ENCODE measurements around the gene FXYD5. TPM values are rescaled to one million over a fixed set of nuclear protein-coding genes. Genes with fewer than 3 reads are reported as not detected.

Gene FXYD5
- total RNA-seq, 2 experiments from 2014 or later = 587 to 615 TPM

DNA sequence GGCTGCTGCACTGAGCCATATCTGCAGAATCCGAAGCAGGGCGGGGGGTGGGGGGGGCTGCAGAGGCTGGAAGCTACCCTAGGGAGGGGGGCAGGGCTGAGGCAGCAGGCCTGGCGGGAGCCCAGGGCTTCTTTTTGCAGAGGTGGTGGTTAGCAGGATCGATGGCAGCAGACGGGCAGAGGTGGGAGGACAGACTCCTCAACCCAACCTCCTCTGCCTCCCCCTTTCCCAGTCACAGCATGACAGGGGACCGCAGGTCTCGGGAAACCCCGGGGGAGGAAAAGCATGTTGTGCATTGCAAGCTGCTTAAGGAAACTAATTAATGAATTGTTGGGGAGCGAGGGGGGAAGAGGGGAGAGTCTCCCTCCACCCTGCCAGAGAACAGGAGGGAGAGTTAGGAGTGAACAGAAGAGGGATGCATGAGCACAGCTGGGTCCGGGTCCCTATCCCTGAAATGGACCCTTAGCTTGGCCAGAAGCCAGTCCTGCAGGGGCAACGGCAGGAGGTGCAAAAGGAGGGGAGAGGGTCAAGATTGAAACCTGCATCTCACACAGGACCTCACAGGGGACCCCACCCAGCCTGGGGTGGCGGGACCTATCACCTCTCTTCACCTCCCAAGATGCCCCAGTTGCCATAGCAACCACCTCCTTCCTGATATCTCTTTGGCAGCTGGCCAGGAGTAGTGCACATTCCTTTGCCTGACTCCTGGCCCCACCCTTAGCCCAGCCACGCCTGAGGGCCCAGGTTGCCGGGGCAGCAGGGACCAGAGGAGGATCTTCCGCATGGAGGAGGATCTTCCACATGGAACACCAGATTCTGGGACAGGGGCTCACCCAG, 9.7 kb upstream of the FXYD5 start:
- Mint-ChIP-seq H3K4me3 (peak overlapping the region; percentile 15), H3K36me3 (ENCODE audit: low read depth) (no peaks in the 10 kb centered on the region), H3K9me3 (no peaks in the 10 kb centered on the region), H3K4me1 (ENCODE audit: low read depth) (peaks cover 43% of the 10 kb centered on the region), H3K27me3 (no peaks in the 10 kb centered on the region), H3K27ac (peak overlapping the region; percentile 27)
- TF ChIP-seq, protein P1, sequence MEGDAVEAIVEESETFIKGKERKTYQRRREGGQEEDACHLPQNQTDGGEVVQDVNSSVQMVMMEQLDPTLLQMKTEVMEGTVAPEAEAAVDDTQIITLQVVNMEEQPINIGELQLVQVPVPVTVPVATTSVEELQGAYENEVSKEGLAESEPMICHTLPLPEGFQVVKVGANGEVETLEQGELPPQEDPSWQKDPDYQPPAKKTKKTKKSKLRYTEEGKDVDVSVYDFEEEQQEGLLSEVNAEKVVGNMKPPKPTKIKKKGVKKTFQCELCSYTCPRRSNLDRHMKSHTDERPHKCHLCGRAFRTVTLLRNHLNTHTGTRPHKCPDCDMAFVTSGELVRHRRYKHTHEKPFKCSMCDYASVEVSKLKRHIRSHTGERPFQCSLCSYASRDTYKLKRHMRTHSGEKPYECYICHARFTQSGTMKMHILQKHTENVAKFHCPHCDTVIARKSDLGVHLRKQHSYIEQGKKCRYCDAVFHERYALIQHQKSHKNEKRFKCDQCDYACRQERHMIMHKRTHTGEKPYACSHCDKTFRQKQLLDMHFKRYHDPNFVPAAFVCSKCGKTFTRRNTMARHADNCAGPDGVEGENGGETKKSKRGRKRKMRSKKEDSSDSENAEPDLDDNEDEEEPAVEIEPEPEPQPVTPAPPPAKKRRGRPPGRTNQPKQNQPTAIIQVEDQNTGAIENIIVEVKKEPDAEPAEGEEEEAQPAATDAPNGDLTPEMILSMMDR (IDR thresholded peaks at IDR 0.05) = no peak
- Histone ChIP-seq H3K36me3 (ENCODE audit: insufficient read depth, low read length) (no peaks in the 10 kb centered on the region), H3K27me3 (ENCODE audit: control insufficient read depth in 1 of 2, insufficient read depth in 2 of 2, low read length in 2 of 2) (no peaks in the 10 kb centered on the region), H3K4me1 (ENCODE audit: insufficient read depth, low read length) (peaks cover 50% of the 10 kb centered on the region), H3K4me3 (ENCODE audit: low read length) (no peak overlapping the region), H3K27ac (ENCODE audit: low read depth in 1 of 2, low read length in 2 of 2) (no peak overlapping the region), H3K9me3 (ENCODE audit: control insufficient read depth in 1 of 2, insufficient read depth in 1 of 2, low read length in 2 of 2) (no peaks in the 10 kb centered on the region)
- ATAC-seq (ENCODE audit: poor library complexity) = no peak
- intact Hi-C loops (cut with DNase I, micrococcal nuclease) = loop anchor here (5.0 to 10.0 kb wide), 4 partner anchors 122 to 320 kb away; partner anchors contain the start of gene USF2 (in 1 of the 2)
- CTCF ChIA-PET = interaction anchor here (1.4 to 4.1 kb wide), 3 partner anchors 9 to 72 kb away, joined by 3 to 46 read pairs (median 10); partner anchors contain the start of gene FXYD5
- peak in 6 of 14 experiments; percentile 31 to 78 (median 68) for DNase-seq
- POLR2A ChIA-PET = interaction anchor here (1.2 to 1.7 kb wide), 3 partner anchors 9 to 67 kb away, joined by 3 to 9 read pairs (median 8); partner anchors contain the start of gene FXYD5

DNA sequence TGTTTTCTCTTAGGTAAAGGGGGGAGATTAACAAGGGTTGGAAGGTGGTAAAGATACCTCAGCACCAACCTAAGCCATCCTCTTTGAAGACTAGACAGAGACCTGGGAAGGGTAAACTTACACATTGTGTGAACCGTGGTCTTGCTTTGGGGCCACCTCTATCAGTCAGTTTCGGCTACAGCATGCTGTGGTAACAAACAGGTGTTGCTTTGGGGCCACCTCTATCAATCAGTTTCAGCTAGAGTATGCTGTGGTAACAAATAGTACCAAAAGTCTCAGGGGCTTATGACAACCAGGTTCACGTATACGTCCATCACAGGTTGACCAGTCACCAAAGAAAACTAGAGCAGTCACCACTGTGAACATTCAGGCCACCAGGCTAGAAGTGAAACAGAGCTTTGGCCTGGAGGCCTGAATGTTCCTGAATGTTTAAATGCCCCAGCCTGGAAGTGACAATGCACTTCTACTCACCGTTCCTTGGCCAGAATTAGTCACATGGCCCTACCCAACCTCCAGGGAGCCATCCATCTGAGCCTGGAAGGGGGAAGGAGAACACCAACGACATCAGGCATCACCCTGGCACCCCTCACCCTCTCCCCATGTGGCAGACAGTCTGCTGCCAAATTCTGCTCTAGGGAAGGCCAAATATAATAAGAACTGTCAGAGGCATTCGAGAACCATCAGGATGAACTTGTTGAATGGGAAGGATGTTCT, 7.6 kb upstream of the FXYD5 start:
- H3K4me3 Mint-ChIP-seq = no peak overlapping the region
- peaks cover 32% of the 10 kb centered on the region for H3K4me1 Mint-ChIP-seq (ENCODE audit: low read depth)
- Histone ChIP-seq H3K36me3 (ENCODE audit: insufficient read depth, low read length) (no peaks in the 10 kb centered on the region), H3K27ac (ENCODE audit: low read depth in 1 of 2, low read length in 2 of 2) (no peak overlapping the region), H3K4me3 (ENCODE audit: low read length) (no peak overlapping the region), H3K4me1 (ENCODE audit: insufficient read depth, low read length) (peaks cover 34% of the 10 kb centered on the region), H3K27me3 (ENCODE audit: control insufficient read depth in 1 of 2, insufficient read depth in 2 of 2, low read length in 2 of 2) (no peaks in the 10 kb centered on the region), H3K9me3 (ENCODE audit: control insufficient read depth in 1 of 2, insufficient read depth in 1 of 2, low read length in 2 of 2) (no peaks in the 10 kb centered on the region)
- CTCF ChIA-PET = interaction anchor here (1.0 kb wide), 1 partner anchor 67 kb away, joined by 4 read pairs; no protein-coding TSS in a partner anchor
- TF ChIP-seq, protein P1 (IDR thresholded peaks at IDR 0.05) = no peak
- H3K36me3 Mint-ChIP-seq (ENCODE audit: low read depth) = no peaks in the 10 kb centered on the region
- no peaks in the 10 kb centered on the region for H3K9me3 Mint-ChIP-seq
- ATAC-seq (ENCODE audit: poor library complexity) (no peak), DNase-seq (no peak)
- POLR2A ChIA-PET = interaction anchor here (0.6 kb wide), 1 partner anchor 66 kb away, joined by 3 read pairs; no protein-coding TSS in a partner anchor
- H3K27ac Mint-ChIP-seq = no peak overlapping the region
- intact Hi-C loops (cut with DNase I, micrococcal nuclease) = loop anchor here in 1 of 2 experiments (10.0 kb wide), 2 partner anchors 172 to 318 kb away; no protein-coding TSS in a partner anchor
- no peaks in the 10 kb centered on the region for H3K27me3 Mint-ChIP-seq

DNA sequence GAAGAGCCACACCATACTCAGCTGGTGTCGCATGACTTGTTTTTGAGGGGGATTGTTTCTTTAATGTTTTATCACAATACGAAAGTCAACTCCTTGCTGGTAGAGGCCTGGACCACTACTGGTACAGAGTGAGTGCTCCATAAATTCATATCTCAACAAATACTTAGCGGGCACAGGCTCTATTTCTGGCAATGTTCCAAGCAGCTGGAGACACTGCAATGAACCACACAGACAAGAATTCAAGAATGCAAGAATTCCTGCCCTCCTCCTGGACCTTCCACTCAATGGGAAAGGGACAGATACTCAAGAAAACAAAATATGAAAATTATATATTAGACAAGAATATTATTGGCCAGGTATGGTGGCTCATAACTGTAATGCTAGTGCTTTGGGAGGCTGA, 5.1 kb upstream of the FXYD5 start:
- ATAC-seq (ENCODE audit: poor library complexity) (no peak), DNase-seq (no peak)
- Histone ChIP-seq H3K4me1 (ENCODE audit: insufficient read depth, low read length) (peaks cover 22% of the 10 kb centered on the region), H3K4me3 (ENCODE audit: low read length) (no peak overlapping the region), H3K9me3 (ENCODE audit: control insufficient read depth in 1 of 2, insufficient read depth in 1 of 2, low read length in 2 of 2) (no peaks in the 10 kb centered on the region), H3K27me3 (ENCODE audit: control insufficient read depth in 1 of 2, insufficient read depth in 2 of 2, low read length in 2 of 2) (no peaks in the 10 kb centered on the region), H3K27ac (ENCODE audit: low read depth in 1 of 2, low read length in 2 of 2) (no peak overlapping the region), H3K36me3 (ENCODE audit: insufficient read depth, low read length) (no peaks in the 10 kb centered on the region)
- peaks cover 6% of the 10 kb centered on the region for H3K36me3 Mint-ChIP-seq (ENCODE audit: low read depth)
- intact Hi-C loops (cut with DNase I, micrococcal nuclease) = loop anchor here (1.0 to 10.0 kb wide), 3 partner anchors 67 to 315 kb away; no protein-coding TSS in a partner anchor
- H3K9me3 Mint-ChIP-seq = no peaks in the 10 kb centered on the region
- H3K4me3 Mint-ChIP-seq = no peak overlapping the region
- ChIA-PET POLR2A (no interaction called here), CTCF (no interaction called here)
- peaks cover 33% of the 10 kb centered on the region for H3K4me1 Mint-ChIP-seq (ENCODE audit: low read depth)
- H3K27ac Mint-ChIP-seq = no peak overlapping the region
- no peaks in the 10 kb centered on the region for H3K27me3 Mint-ChIP-seq
- TF ChIP-seq, protein P1 (IDR thresholded peaks at IDR 0.05) = no peak

All from CD4-positive, alpha-beta T cell (primary cell).